ENCODE measurements around the gene SPAG5.

- TF ChIP-seq POLR2A (IDR thresholded peaks at IDR 0.05; ENCODE audit: low read depth, low read length): no peak
- no peak for TF ChIP-seq POLR2AphosphoS5 (IDR thresholded peaks at IDR 0.05; ENCODE audit: low read depth, low read length)
These were observed 70.4 kb downstream of the SPAG5 start for GRCh38 chr17:28528327-28529012.

Measured in GM12892 (cell line).